ENCODE results near the gene GALNT3.

DNA sequence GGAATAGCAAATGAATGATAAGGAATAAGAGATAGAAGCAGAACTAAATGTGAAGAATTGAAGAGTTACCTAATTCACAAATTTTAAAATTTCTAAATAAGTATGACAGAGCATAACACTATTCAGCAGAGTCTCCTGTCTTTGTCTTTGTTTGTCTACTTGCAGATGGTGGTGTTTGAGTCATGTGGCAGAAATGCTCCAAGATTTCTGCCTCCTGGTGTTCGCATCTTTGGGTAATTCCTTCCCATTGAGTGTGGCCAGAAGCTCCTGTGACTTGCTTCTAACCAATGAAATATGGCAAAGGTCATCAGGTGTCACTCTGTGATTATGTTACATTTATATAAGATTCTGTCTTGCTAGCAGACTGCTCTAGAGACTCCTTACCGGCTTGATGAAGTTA, 45.6 kb upstream of the GALNT3 start:
- TF ChIP-seq USF2 (IDR thresholded peaks at IDR 0.05; ENCODE audit: low read length) (no peak), PHF8 (conservative IDR thresholded peaks at IDR 0.05; ENCODE audit: low read depth, low read length) (no peak), NANOG (IDR thresholded peaks at IDR 0.05; ENCODE audit: insufficient read depth, low read depth, low read length, poor library complexity, severe bottlenecking) (no peak), KDM1A (IDR thresholded peaks at IDR 0.05; ENCODE audit: borderline replicate concordance, low read length) (no peak), MAFK (IDR thresholded peaks at IDR 0.05; ENCODE audit: low read depth, low read length) (no peak), KDM4A (IDR thresholded peaks at IDR 0.05; ENCODE audit: low read depth, low read length, severe bottlenecking) (no peak), HDAC6 (IDR thresholded peaks at IDR 0.05; ENCODE audit: low read depth, low read length) (no peak), GTF2F1 (IDR thresholded peaks at IDR 0.05; ENCODE audit: borderline replicate concordance, low read depth, low read length) (no peak), CTCF (IDR thresholded peaks at IDR 0.05; ENCODE audit: control extremely low read depth in 1 of 3, insufficient read depth in 1 of 3, low read depth in 1 of 3, low read length in 3 of 3) (no peak), BACH1 (IDR thresholded peaks at IDR 0.05; ENCODE audit: low read length) (no peak), POLR2A (IDR thresholded peaks at IDR 0.05; ENCODE audit: control extremely low read depth in 1 of 2, low read depth in 2 of 2, low read length in 2 of 2) (no peak), EZH2 (IDR thresholded peaks at IDR 0.05; ENCODE audit: low read depth, low read length, severe bottlenecking) (no peak), CHD7 (IDR thresholded peaks at IDR 0.05; ENCODE audit: insufficient replicate concordance, low read length) (no peak), CREB1 (IDR thresholded peaks at IDR 0.05) (no peak)
